ENCODE data around the gene CABP4. TPM values are rescaled to one million over a fixed set of nuclear protein-coding genes. Genes with fewer than 3 reads are reported as not detected.

CABP4 gene
- total RNA-seq, 6 experiments from 2014 or later = not detected

DNA sequence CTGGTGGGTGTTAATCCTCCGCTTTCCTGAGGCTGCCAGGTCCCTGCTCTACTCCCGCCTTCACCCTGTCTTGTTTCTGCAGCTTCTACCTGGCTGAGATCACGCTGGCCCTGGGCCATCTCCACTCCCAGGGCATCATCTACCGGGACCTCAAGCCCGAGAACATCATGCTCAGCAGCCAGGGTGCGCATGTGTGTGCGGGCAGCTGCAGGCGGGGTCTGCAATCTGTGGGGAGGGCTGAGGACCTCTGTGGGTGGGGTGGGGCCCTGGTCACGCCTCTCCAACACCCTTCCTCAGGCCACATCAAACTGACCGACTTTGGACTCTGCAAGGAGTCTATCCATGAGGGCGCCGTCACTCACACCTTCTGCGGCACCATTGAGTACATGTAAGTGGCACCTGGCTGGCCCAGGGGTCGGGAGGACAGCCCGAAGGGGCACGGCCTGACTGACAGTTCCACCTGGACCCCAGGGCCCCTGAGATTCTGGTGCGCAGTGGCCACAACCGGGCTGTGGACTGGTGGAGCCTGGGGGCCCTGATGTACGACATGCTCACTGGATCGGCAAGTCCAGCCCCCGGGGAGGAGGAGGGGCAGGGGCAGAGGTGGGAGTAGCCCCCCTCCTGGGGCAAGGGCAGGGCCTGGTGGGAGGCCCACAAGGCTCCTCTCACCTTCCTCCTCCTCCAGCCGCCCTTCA, 22.4 kb upstream of the CABP4 start:
- Mint-ChIP-seq H3K4me1 (ENCODE audit: low read depth) (peaks cover 4% of the 10 kb centered on the region; the same call in 1 of the 2 replicates), H3K4me3 (no peak overlapping the region), H3K9me3 (no peaks in the 10 kb centered on the region), H3K27ac (no peak overlapping the region), H3K36me3 (ENCODE audit: low read depth) (peaks cover 8% of the 10 kb centered on the region), H3K27me3 (ENCODE audit: insufficient read depth) (peaks cover 2% of the 10 kb centered on the region)
- TF ChIP-seq, protein P1, sequence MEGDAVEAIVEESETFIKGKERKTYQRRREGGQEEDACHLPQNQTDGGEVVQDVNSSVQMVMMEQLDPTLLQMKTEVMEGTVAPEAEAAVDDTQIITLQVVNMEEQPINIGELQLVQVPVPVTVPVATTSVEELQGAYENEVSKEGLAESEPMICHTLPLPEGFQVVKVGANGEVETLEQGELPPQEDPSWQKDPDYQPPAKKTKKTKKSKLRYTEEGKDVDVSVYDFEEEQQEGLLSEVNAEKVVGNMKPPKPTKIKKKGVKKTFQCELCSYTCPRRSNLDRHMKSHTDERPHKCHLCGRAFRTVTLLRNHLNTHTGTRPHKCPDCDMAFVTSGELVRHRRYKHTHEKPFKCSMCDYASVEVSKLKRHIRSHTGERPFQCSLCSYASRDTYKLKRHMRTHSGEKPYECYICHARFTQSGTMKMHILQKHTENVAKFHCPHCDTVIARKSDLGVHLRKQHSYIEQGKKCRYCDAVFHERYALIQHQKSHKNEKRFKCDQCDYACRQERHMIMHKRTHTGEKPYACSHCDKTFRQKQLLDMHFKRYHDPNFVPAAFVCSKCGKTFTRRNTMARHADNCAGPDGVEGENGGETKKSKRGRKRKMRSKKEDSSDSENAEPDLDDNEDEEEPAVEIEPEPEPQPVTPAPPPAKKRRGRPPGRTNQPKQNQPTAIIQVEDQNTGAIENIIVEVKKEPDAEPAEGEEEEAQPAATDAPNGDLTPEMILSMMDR (IDR thresholded peaks at IDR 0.05) = no peak
- DNase-seq = no peak

DNA sequence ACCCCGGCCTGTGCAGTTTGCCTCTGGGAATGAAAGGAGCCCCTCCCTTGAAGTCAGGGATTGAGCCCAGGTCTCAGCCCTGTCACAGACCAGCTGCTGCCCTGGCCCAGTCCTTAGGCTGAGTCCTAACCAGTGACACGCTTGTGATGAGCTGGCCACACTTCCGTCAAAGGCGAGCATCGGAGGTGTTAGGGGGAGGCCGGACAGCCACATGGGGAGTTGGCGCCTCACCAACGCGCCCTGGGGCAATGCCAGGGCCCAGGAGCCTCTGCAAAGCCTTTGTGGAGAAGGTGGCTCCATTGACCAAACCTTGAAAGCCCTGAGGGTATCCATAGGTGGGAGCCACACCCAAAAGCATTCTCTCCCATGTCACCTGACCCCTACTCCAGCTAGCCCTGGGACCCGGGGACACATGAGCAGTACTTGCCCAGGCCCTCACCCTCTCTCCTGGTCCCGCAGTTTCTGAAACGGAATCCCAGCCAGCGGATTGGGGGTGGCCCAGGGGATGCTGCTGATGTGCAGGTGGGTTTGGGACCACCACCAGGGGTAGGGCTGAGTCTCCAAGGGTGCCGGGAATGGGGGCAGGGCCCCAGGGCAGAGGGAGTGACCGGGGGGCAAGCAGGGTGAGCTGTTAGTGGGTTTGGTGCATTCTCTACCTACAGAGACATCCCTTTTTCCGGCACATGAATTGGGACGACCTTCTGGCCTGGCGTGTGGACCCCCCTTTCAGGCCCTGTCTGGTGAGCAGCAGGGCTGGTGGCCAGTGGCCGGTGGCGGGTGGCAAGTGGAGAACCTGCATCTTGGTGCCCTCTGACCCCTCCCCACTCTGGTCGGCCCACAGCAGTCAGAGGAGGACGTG, 21.4 kb upstream of the CABP4 start:
- no peak overlapping the region for H3K4me3 Mint-ChIP-seq
- no peak for DNase-seq
- H3K27me3 Mint-ChIP-seq (ENCODE audit: insufficient read depth) = peaks cover 2% of the 10 kb centered on the region

DNA sequence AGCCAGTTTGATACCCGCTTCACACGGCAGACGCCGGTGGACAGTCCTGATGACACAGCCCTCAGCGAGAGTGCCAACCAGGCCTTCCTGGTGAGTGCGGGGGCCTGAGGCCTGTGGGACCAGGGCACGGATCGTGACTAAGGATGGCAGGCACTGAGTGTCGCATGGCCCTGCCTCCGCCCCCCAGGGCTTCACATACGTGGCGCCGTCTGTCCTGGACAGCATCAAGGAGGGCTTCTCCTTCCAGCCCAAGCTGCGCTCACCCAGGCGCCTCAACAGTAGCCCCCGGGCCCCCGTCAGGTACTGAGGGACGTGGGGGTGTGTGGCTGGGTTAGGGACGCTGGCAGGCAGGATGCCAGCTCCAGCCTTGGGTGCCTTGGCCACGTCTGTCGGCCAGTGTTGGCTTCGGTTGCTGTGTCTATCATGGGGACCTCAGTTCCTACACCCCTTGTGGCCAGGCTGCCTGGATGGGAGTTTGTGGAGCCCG, 20.7 kb upstream of the CABP4 start:
- H3K4me3 Mint-ChIP-seq = no peak overlapping the region
- no peaks in the 10 kb centered on the region for H3K9me3 Mint-ChIP-seq

More for the DNA sequence above, 21.4 kb upstream of the CABP4 start:
- H3K36me3 Mint-ChIP-seq (ENCODE audit: low read depth) = peaks cover 8% of the 10 kb centered on the region
- TF ChIP-seq, protein P1 (IDR thresholded peaks at IDR 0.05) = no peak
- no peaks in the 10 kb centered on the region for H3K4me1 Mint-ChIP-seq (ENCODE audit: low read depth)
- H3K27ac Mint-ChIP-seq = no peak overlapping the region
- no peaks in the 10 kb centered on the region for H3K9me3 Mint-ChIP-seq

DNA sequence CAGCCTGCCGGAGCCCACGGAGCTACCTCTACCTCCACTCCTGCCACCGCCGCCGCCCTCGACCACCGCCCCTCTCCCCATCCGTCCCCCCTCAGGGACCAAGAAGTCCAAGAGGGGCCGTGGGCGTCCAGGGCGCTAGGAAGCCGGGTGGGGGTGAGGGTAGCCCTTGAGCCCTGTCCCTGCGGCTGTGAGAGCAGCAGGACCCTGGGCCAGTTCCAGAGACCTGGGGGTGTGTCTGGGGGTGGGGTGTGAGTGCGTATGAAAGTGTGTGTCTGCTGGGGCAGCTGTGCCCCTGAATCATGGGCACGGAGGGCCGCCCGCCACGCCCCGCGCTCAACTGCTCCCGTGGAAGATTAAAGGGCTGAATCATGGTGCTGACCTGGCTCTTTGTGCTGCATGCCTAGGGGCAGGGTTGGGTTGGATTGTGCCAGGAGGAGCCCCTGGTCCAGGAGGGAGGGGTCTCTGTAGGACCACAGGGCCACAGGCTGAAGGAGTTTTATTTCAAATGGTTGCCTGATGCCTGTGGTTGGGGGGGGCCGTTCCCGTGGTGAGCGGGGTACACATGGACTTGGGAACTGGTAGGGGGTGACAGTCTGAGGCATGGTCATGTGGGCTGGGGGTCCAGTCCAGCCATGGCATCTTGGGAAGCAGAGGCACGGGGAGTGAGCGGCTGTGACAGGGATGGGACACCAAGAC, 20.0 kb upstream of the CABP4 start:
- no peaks in the 10 kb centered on the region for H3K4me1 Mint-ChIP-seq (ENCODE audit: low read depth)
- peaks cover 8% of the 10 kb centered on the region for H3K36me3 Mint-ChIP-seq (ENCODE audit: low read depth)
- no peak for DNase-seq
- no peak overlapping the region for H3K4me3 Mint-ChIP-seq
- H3K9me3 Mint-ChIP-seq = no peaks in the 10 kb centered on the region
- H3K27ac Mint-ChIP-seq = no peak overlapping the region
- TF ChIP-seq, protein P1 (IDR thresholded peaks at IDR 0.05) = no peak
- H3K27me3 Mint-ChIP-seq (ENCODE audit: insufficient read depth) = peaks cover 7% of the 10 kb centered on the region

More for the DNA sequence above, 20.7 kb upstream of the CABP4 start:
- DNase-seq = no peak
- no peaks in the 10 kb centered on the region for H3K4me1 Mint-ChIP-seq (ENCODE audit: low read depth)
- peaks cover 8% of the 10 kb centered on the region for H3K36me3 Mint-ChIP-seq (ENCODE audit: low read depth)
- no peak overlapping the region for H3K27ac Mint-ChIP-seq
- TF ChIP-seq, protein P1 (IDR thresholded peaks at IDR 0.05) = no peak
- peaks cover 6% of the 10 kb centered on the region for H3K27me3 Mint-ChIP-seq (ENCODE audit: insufficient read depth)

DNA sequence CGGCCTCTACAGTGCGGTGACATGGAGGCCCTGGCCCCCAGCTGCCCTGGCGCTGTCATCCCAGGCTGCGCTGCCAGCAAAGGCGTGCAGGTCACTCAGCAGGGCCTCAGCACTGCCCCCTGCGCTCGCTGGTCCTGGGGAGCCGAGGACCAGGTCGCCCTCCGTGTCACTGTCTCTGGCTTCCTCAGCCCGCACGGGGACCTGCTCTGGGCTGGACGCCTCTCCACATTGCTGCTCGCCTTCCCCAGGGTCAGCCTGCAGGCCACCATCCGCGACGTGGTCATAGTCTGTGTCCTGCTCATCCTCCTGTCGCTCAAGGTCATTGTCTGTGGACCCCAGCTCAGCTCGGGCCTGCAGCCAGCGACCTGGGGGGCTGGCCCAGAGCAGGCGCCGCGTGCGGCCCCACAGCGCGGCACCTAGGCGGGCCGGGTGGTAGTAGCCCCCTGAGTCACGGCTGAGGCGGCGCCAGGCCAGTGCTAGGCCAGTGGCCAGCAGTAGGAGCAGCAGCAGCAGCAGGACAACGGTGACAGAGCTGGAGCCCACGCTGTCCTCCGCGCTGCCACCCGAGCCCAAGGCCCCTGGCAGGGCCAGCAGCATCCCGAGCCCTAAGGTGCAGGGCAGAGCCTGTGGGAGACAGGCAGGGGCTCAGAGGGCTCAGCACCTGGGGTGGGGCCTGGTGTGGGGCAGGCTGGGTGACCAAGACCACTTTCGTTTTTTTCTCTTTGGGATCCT, 19.3 kb upstream of the CABP4 start:
- H3K36me3 Mint-ChIP-seq (ENCODE audit: low read depth) = peaks cover 8% of the 10 kb centered on the region
- peaks cover 9% of the 10 kb centered on the region for H3K27me3 Mint-ChIP-seq (ENCODE audit: insufficient read depth)
- no peaks in the 10 kb centered on the region for H3K4me1 Mint-ChIP-seq (ENCODE audit: low read depth)

More for the DNA sequence above, 19.3 kb upstream of the CABP4 start:
- Mint-ChIP-seq H3K4me3 (no peak overlapping the region; the same call in 1 of the 2 replicates), H3K27ac (no peak overlapping the region), H3K9me3 (no peaks in the 10 kb centered on the region)
- TF ChIP-seq, protein P1 (IDR thresholded peaks at IDR 0.05) = no peak
- DNase-seq = no peak

Data from HFFc6 (cell line).